Measurements from ENCODE around the gene LENEP. TPM values are rescaled to one million over a fixed set of nuclear protein-coding genes. Genes with fewer than 3 reads are reported as not detected.

LENEP gene
- total RNA-seq = 0.59 TPM in 1 of 2 replicates, not detected in the other

- intact Hi-C loops (cut with micrococcal nuclease) = no loop called here
Measured at GRCh38 chr1:154993572-154994268, at the start of gene LENEP. Gene LENEP, plus strand, starts transcription at chr1:154993586. Its CDS starts 22 bp downstream, at chr1:154993608.

- intact Hi-C loops (cut with micrococcal nuclease) = no loop called here
Measured at GRCh38 chr1:154943649-154944400, 49.6 kb upstream of the LENEP start.

- intact Hi-C loops (cut with micrococcal nuclease) = no loop called here
Measured at GRCh38 chr1:154944401-154945159, 48.8 kb upstream of the LENEP start.

DNA sequence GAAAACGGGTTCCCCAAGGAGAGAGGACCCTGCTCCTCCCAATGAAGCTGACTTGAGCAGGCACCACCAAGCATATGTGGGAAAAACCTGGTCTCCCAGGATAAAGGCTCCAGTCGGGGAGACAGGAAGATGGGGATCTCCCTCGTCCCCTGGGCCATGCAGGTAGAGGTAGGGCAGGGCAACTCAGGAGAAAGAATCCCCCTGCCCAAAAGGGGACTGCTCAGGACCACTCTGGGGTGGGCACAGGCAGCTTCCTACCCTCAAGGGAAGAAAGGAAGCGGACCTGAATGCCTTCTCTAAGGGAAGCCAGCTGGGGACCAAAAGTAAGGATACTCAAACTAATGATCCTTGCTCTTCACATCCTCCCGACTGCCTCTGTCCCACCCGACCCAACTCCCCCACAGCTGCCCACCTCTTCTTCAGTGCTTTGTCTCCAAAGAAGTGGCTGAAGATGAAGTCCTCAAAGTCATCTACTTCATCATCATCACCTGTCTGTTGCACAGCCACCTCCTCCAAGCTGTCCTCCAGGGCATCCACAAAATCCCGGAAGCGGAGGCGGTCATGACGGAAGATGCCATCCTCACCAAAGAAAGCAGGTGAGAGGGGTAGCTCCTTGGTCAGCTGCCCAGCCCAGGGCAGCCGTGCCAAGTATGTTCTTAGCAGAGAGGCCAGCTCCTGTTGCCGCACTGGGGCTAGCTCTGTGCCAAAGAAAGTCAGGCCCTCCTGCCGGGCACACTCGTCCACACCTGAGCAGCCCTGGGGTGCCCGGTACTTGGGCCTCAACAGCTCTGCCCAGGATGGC, 48.0 kb upstream of the LENEP start:
- intact Hi-C loops (cut with micrococcal nuclease) = no loop called here

DNA sequence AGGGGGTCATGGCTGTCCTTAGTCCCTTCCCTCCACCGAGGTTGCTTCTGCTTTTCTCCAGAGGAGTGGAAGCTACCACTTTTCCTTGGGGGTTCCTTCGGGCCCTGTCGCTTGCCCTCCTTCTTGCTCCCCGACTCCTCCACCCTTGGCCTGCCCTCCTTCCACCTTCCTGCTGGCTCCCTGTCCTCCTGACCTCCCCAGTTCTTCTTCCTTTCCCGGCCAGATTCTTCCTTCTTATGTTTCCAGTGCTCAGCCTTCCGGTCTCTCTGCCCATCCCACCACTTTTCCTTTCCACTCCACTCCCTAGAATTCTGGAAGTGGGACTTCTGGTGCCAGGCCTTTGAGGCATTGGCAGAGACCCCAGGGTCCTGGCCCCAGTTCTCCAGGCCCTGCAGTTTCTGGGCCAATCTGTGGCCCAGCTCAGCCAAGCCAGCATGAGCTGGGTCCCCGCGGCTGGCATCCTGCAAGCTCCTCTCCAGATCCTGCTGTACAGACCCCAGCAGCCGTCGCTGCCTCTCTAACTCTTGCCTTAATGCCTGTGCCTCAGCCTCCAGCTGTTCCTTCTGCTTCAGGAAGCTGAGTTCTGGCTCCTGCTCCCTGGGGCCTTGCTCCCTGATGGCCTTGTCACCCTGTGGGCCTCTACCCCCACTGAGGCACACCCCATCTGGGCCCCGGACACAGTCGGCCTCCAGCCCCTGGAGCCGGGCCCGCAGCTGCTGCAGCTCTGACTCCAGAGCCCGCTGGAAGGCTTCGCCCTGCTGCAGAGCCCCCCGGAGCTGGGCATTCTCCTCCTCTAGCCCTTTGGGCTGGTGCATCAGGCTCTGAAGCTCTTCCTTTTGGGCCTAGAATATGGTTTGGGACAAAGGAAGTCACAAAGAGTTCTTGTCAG, 47.2 kb upstream of the LENEP start:
- intact Hi-C loops (cut with micrococcal nuclease) = no loop called here

GRCh38 chr1:154948079-154948478, 45.3 kb upstream of the LENEP start:
- intact Hi-C loops (cut with micrococcal nuclease) = no loop called here

DNA sequence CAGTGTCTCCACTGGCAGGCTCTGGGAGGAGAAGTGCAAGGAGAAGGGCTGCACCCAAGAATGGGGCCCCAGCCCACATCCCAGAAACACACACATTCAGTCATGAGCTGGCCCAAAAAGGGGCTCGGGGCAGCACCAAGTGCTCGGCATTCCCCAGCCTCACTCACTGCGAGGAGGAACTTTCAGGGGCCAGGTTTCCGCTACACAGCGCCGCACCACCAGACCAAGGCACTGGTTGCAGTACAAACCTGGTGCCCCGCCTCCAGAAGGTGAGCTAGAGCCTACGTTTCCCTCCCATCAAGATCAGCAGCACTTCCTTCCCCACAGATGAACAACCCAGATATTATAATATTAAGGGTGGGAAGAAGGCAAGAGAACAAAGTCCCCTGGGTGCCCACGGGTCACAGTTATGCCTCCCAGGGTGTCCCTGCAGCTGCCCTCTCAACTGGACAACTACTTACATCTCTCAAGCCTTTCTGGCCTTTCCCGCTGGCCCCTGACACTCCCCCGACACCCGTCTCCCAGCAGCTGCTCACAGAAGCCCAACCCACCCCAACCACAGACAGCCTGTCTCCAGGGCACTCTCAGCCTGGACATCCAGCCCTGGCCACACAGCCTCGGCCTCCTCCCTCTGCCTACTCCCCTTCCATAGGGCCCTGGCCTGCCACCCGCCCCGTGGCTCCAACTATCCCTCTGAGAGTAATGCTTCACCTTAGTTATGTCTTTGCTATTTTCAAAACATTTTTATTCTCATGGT, 41.3 kb upstream of the LENEP start:
- intact Hi-C loops (cut with micrococcal nuclease) = no loop called here

DNA sequence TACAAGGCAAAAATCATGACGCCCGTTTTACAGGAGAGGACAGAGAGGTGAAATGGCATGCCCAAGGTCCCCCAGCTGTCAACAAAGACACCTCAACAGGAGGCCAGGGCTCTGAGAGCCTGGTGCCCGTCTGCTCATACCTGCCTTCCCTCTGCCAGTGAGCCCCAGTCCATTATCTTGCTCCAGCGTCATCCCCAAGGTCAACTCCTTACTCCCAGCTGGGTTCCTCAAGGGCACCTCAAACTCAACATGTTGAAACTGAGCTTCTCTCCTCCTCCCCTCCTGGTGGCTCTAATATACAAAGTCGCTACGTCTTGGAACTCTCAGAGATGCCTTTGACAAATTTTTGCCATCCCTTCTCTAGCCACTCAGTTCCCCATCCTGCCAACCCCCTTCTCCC, 40.7 kb upstream of the LENEP start:
- intact Hi-C loops (cut with micrococcal nuclease) = no loop called here

- intact Hi-C loops (cut with micrococcal nuclease) = no loop called here
Measured at GRCh38 chr1:154953611-154954038, 39.8 kb upstream of the LENEP start.

- intact Hi-C loops (cut with micrococcal nuclease) = no loop called here
Measured at GRCh38 chr1:154954541-154954940, 38.8 kb upstream of the LENEP start.

DNA sequence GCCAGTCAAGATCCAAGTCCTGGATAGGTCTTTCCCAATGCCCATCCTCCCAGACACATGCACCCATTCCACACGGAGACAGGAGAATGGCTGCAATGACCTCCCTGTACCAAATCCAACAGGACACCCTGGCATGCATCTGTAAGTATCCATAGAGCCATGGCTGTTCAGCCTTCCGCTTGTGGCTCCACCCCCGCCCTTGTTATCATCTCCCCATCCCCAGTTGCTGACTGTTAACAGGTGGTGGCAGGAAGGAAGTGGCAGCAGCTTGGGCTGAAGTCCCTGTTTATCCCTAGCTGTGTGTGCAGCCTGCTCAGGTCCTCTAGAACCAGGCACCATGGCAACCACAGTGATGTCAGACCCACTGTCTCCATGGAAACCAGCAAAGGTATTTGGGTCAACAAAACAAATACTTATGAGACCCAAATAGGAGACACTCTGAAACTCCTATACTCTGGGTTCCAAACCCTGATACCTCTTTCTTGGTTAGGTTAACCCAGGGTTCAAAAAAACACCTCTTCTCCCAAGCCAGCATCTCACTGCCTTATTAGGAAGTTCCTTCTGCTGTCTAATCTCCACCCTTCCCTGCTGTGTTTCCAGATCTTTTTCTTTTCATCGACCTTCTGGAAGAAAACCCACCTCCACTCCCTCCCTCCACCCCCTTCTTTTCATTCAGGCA, 38.2 kb upstream of the LENEP start:
- intact Hi-C loops (cut with micrococcal nuclease) = loop anchor here (1.0 to 5.0 kb wide), 7 partner anchors 18 to 398 kb away; partner anchors contain the start of genes CKS1B, EFNA4, FLAD1 and UBE2Q1

DNA sequence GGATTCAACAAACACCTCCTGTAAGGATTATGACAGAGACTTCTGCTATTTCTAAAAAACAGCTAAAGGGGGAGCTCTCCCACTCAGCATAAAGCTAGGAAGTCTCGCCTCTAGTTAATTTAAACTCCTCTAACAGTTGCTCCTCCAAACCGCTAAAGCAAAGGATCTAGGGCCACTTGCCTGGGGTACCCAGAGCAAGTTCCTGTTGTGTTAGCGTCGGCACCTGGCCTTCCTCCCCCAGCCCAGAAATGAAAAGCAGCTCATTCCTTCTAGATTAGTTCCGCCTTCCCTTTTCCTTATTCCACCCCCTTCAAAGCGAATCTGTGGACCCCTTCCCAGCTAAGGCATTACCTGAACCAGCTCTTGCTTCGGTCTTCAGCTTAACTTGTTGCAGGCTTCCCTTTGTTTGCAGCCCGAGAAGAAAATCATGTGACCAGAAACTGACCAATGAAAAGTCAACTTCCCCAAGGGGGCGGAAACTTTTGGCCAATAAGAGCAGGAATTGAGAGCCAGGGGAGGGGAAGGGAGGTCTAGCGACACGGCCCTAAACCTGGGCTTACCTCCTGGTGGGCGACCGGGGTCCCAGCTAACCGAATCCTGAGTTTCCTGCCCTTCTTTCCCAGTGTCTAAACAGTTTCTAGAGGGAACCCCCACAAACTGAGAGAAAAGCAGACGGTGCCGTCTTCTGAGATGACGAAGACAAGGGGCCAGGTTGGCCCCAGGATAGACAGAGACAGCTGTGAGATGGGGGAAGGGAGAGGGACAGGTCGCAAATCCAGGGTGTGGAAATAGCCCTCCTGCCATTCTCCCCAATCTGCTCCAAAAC, 37.5 kb upstream of the LENEP start, which contains the start of gene PBXIP1:
TSS of gene PBXIP1 (minus strand) at position 382 of the 826 bp plus-strand sequence. CDS start 2,378 bp downstream, outside the sequence.
- intact Hi-C loops (cut with micrococcal nuclease) = loop anchor here (1.0 to 5.0 kb wide), 7 partner anchors 18 to 399 kb away; partner anchors contain the start of genes CKS1B, EFNA4, FLAD1 and UBE2Q1

DNA sequence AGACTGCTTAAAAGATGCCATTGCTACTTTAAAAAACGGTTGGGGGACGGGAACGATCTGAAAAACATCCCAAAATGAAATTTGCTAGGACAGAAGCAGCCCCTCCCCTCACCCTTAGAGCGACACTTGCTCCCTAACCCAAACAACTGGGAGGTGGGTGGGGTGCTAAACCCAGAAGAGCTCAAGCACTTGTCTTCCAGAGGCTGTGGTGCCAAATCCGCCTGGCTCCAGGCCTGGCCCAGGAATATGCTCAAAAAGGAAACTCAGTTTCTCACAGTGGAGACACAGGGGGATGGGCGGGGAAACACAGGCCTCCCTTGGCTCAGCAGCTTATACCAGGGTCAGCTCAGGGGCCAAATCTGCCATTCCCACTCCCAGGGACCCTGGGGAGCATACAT, 36.8 kb upstream of the LENEP start:
- intact Hi-C loops (cut with micrococcal nuclease) = loop anchor here (5.0 kb wide), 2 partner anchors 106 to 399 kb away; partner anchors contain the start of genes EFNA4 and UBE2Q1

GRCh38 chr1:154957091-154957657, 36.2 kb upstream of the LENEP start:
- intact Hi-C loops (cut with micrococcal nuclease) = loop anchor here (5.0 kb wide), 2 partner anchors 105 to 400 kb away; partner anchors contain the start of genes EFNA4 and UBE2Q1

GRCh38 chr1:154958036-154958435, 35.4 kb upstream of the LENEP start:
- intact Hi-C loops (cut with micrococcal nuclease) = loop anchor here (5.0 kb wide), 2 partner anchors 104 to 401 kb away; partner anchors contain the start of genes EFNA4 and UBE2Q1

GRCh38 chr1:154958681-154959425, 34.5 kb upstream of the LENEP start:
- intact Hi-C loops (cut with micrococcal nuclease) = loop anchor here (5.0 kb wide), 2 partner anchors 103 to 402 kb away; partner anchors contain the start of genes EFNA4 and UBE2Q1
